Measurements from ENCODE around the gene APOD.

Gene APOD

GRCh38 chr3:195587406-195587805 is 3.7 kb upstream of the APOD start:
- no peak for DNase-seq (ENCODE audit: low read depth, low spot score)

GRCh38 chr3:195584543-195584870 is 767 bp upstream of the APOD start:
- DNase-seq (ENCODE audit: low read depth, low spot score), result no peak

- no peak for DNase-seq (ENCODE audit: low read depth, low spot score)
Observed at GRCh38 chr3:195582947-195583346, 793 bp downstream of the APOD start.

- DNase-seq (ENCODE audit: low read depth, low spot score), result no peak
Observed at GRCh38 chr3:195580744-195581443, 2.8 kb downstream of the APOD start.

GRCh38 chr3:195579281-195579680 is 4.5 kb downstream of the APOD start:
- DNase-seq (ENCODE audit: low read depth, low spot score), result no peak

GRCh38 chr3:195578565-195578964 is 5.2 kb downstream of the APOD start:
- DNase-seq (ENCODE audit: low read depth, low spot score), result no peak

GRCh38 chr3:195577645-195578177 is 6.0 kb downstream of the APOD start:
- DNase-seq (ENCODE audit: low read depth, low spot score), result no peak

- no peak for DNase-seq (ENCODE audit: low read depth, low spot score)
Observed at GRCh38 chr3:195574497-195575304, 9.0 kb downstream of the APOD start.

GRCh38 chr3:195573611-195574496 is 9.9 kb downstream of the APOD start:
- no peak for DNase-seq (ENCODE audit: low read depth, low spot score)

- no peak for DNase-seq (ENCODE audit: low read depth, low spot score)
Observed at GRCh38 chr3:195571361-195571760, 12.4 kb downstream of the APOD start.

- no peak for DNase-seq (ENCODE audit: low read depth, low spot score)
Observed at GRCh38 chr3:195570912-195571311, 12.8 kb downstream of the APOD start.

- DNase-seq (ENCODE audit: low read depth, low spot score), result no peak
Observed at GRCh38 chr3:195570344-195570743, 13.4 kb downstream of the APOD start.

- DNase-seq (ENCODE audit: low read depth, low spot score), result no peak
Observed at GRCh38 chr3:195568630-195569029, 15.1 kb downstream of the APOD start.

GRCh38 chr3:195566797-195567196 is 16.9 kb downstream of the APOD start:
- no peak for DNase-seq (ENCODE audit: low read depth, low spot score)

- no peak for DNase-seq (ENCODE audit: low read depth, low spot score)
Observed at GRCh38 chr3:195565716-195566115, 18.0 kb downstream of the APOD start.

GRCh38 chr3:195563317-195563716 is 20.4 kb downstream of the APOD start:
- DNase-seq (ENCODE audit: low read depth, low spot score), result no peak

- no peak for DNase-seq (ENCODE audit: low read depth, low spot score)
Observed at GRCh38 chr3:195559723-195560409, 23.9 kb downstream of the APOD start.

- no peak for DNase-seq (ENCODE audit: low read depth, low spot score)
Observed at GRCh38 chr3:195558602-195559001, 25.1 kb downstream of the APOD start.

GRCh38 chr3:195557322-195557721 is 26.4 kb downstream of the APOD start:
- DNase-seq (ENCODE audit: low read depth, low spot score), result no peak

GRCh38 chr3:195556390-195556789 is 27.4 kb downstream of the APOD start:
- no peak for DNase-seq (ENCODE audit: low read depth, low spot score)

GRCh38 chr3:195555110-195555509 is 28.6 kb downstream of the APOD start:
- no peak for DNase-seq (ENCODE audit: low read depth, low spot score)

Data from activated naive CD8-positive, alpha-beta T cell treated with anti-CD3 and anti-CD28 coated beads, Interleukin-2, amount 50 U/mL, for 16 hours (primary cell).